GM19328 (cell line): ENCODE results near the gene USH2A.
"Not testable (repeated sequence)": the region's sequence is repeated elsewhere in the genome, so short reads cannot be mapped to it uniquely, and the experiment has no call there.

Experiments used
- ATAC-seq: cut with Tn5 transposase; IDR thresholded peaks from one replicate; pipeline ENCODE4 v1.9.1; 2021; ENCODE audit warnings: mild to moderate bottlenecking, moderate library complexity; ENCODE audit not compliant: unreplicated experiment

USH2A gene

GRCh38 chr1:216205176-216205575 lies 218.1 kb downstream of the USH2A start:
- ATAC-seq = no peak

GRCh38 chr1:216201946-216202345 lies 221.3 kb downstream of the USH2A start:
- no peak for ATAC-seq

- ATAC-seq = no peak
Observed at GRCh38 chr1:216200941-216201340, 222.3 kb downstream of the USH2A start.

- ATAC-seq = no peak
Observed at GRCh38 chr1:216194721-216195120, 228.5 kb downstream of the USH2A start.

- ATAC-seq = no peak
Observed at GRCh38 chr1:216193839-216194443, 229.3 kb downstream of the USH2A start.

GRCh38 chr1:216190438-216190837 lies 232.8 kb downstream of the USH2A start:
- ATAC-seq = no peak

- ATAC-seq = no peak
Observed at GRCh38 chr1:216186816-216187215, 236.4 kb downstream of the USH2A start.

GRCh38 chr1:216186141-216186540 lies 237.1 kb downstream of the USH2A start:
- no peak for ATAC-seq

- ATAC-seq = no peak
Observed at GRCh38 chr1:216184126-216184680, 239.0 kb downstream of the USH2A start.

GRCh38 chr1:216183454-216183853 lies 239.8 kb downstream of the USH2A start:
- ATAC-seq = no peak

- ATAC-seq = no peak
Observed at GRCh38 chr1:216183007-216183406, 240.2 kb downstream of the USH2A start.

GRCh38 chr1:216181590-216181989 lies 241.7 kb downstream of the USH2A start:
- no peak for ATAC-seq

GRCh38 chr1:216178281-216178680 lies 245.0 kb downstream of the USH2A start:
- no peak for ATAC-seq

GRCh38 chr1:216176970-216177369 lies 246.3 kb downstream of the USH2A start:
- no peak for ATAC-seq

- ATAC-seq = no peak
Observed at GRCh38 chr1:216175714-216176113, 247.5 kb downstream of the USH2A start.

GRCh38 chr1:216173376-216173995 lies 249.8 kb downstream of the USH2A start:
- ATAC-seq = no peak

GRCh38 chr1:216169351-216169750 lies 253.9 kb downstream of the USH2A start:
- no peak for ATAC-seq

GRCh38 chr1:216168546-216168945 lies 254.7 kb downstream of the USH2A start:
- no peak for ATAC-seq

- ATAC-seq = no peak
Observed at GRCh38 chr1:216154063-216154462, 269.2 kb downstream of the USH2A start.

- ATAC-seq = no peak
Observed at GRCh38 chr1:216153130-216153529, 270.1 kb downstream of the USH2A start.

GRCh38 chr1:216145451-216146018 lies 277.7 kb downstream of the USH2A start:
- ATAC-seq = not testable (repeated sequence)
